HG02943 (cell line): ENCODE results near the gene CA10.

Experiments
- ATAC-seq: cut with Tn5 transposase; IDR thresholded peaks from one replicate; pipeline ENCODE4 v1.9.1; 2021; ENCODE audit warnings: mild to moderate bottlenecking, low read depth, moderate library complexity; ENCODE audit not compliant: unreplicated experiment

CA10 gene

GRCh38 chr17:52049051-52049450, 109.5 kb downstream of the CA10 start:
- ATAC-seq, result no peak

DNA sequence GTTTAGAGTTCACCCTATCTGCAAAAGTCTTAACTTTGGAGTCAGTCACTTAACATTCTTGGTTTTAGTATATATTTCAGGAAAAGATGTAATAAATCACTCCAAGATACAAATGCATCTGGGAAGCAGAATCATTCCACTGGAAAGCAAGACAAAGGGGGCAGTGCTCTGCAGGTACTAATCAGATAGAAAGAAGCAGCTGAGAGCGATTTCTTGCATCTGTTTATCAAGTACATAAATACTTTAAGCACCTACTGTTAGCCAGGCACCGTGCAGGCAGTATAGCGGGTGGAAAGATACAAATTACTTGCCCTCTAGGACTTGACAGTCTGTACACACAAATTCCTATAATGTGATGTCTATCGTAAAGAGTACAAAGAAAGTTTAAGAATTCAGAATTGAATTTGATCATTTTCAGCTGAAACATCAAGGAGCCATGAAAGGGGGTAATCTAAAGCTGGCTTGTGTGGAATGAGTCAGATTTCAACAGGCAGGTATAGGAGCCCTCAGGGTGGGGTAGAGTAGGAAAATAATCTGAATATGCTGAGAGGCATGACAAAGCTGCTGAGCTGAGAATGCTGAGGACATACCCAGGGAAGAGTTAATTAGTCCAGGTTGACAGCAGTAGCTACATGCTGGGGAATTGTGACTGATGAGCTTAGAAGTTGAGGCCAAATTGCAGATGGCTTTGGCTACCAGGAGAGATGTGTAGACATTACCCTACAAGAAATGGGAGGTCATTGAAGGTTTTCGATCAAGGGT, 110.2 kb downstream of the CA10 start:
- no peak for ATAC-seq

- no peak for ATAC-seq
Measured at GRCh38 chr17:52047086-52047485, 111.4 kb downstream of the CA10 start.

DNA sequence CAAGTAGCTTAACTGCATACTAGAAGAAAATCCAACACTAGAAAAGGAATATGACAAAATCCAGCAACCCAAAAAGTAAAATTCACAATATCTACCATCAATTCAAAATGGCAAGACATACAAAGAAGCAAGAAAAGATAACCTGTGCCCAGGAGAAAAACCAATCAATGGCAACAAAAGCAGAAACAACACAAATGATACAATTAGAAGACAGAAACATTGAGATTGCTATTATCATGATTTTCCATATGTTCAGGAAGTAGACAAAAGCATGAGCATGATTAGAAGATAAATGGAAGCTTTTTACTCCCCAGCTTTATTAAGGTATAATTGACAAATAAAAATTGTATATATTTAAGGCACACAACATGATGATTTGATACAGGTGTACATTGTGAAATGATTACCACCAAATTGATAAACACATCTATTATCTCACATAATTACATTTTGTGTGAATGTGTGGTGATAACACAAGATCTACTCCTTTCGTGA, 117.3 kb downstream of the CA10 start:
- no peak for ATAC-seq

- ATAC-seq, result no peak
Measured at GRCh38 chr17:52036416-52036815, 122.1 kb downstream of the CA10 start.

GRCh38 chr17:52035336-52035915, 123.1 kb downstream of the CA10 start:
- no peak for ATAC-seq

- ATAC-seq, result no peak
Measured at GRCh38 chr17:52032454-52032853, 126.1 kb downstream of the CA10 start.

DNA sequence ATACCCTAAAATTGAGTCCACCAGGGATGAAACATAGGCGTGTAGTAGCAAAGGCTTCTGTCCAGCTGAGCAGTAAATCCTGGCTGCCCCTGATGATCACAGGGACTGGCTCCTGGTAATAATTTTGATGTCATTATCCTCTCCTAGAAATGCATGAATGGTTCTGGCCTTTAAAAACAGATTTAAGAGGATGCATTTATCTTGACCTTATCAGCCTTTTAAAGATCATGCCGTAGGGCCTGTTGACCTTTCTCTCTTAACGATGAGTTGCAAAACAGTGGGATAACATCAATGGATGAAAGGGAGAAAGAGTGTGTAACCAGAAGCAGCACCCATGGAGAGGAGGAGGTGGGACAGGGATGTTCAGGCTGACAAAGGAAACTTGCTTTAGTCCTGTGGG, 128.5 kb downstream of the CA10 start:
- no peak for ATAC-seq

DNA sequence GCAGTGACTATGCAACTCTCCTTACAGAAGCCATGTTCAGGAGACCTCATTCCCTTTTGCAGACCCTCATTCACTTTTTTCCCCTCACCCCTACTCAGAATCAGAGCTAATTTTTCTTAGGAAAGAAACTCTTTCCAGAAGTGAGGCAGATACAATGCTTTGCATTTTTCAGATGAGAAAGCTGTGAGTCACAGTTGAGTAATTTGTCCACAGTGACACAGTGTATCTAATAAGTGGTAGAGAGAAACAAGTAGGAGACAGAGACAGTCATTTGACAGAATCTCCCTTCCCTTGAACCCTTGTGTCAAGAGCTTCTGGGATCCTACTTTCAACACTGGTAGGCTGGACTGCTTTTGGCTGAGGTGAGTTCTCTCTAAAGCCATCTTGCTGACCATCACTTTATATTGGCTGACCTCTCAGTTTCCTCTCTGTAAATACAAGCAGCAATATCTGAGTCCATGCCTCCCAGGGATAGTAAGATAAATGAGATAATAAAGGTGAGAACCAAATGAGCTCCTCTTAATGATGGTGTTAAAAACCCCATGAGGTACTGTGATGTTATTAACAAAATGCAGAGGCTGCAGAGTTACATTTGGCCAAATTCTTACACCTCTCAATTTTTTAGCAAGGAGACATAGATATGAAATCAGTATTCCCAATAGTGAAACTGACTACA, 130.8 kb downstream of the CA10 start:
- no peak for ATAC-seq

DNA sequence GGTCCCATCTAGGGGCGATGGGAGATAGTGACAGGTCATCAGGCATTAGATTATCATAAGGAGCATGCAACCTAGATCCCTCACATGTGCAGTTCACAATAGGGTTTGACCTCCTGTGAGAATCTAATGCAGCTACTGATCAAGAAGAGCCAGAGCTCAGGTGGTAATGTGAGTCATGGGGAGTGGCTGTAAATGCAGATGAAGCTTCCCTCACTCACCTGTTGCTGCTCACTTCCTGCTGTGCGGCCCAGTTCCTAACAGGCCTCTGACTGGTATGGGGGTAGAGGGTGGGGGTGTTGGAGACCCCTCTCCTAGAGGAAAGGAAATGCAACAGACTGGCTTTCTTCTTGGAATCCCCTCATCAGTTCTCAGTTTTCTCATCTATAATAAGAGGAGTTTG, 131.4 kb downstream of the CA10 start:
- ATAC-seq, result no peak

GRCh38 chr17:52026075-52026474, 132.4 kb downstream of the CA10 start:
- ATAC-seq, result no peak

DNA sequence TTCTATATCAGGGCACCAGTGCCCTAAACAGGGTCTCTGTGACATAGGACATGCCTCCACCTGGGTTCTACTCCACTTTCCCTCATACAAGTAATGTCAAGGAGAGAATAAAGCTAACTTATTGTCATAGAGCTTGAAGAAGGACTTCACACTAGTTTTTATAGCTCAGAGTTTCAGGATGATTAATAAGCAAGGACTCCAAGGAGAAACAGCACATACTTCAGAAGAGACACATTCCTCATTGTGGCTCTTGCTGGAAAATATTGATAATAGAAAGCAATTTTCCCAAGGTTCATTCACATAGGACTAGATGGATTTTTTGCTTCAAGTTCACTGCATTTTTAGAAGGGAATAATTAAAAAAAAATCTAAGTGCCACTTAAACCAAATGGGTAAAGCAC, 133.3 kb downstream of the CA10 start:
- ATAC-seq, result no peak

- no peak for ATAC-seq
Measured at GRCh38 chr17:52024300-52024870, 134.1 kb downstream of the CA10 start.

DNA sequence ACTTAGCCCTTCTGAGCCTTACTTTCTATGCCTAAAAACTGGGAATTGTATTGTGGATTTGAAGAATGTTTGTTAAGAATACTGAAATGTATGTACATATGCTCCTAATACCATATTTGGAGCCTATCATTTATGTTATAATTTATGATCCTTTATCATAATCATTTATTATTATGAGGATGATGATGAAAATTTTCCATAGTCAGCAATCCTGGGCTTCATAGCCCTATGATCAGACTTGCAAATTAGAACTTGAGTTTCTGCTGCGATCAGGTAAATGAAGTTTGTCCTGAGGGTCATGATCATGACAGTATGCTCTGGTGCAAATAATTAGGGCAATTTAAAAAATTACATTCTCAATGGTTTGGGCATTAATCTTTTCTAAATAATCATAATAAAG, 147.4 kb downstream of the CA10 start:
- no peak for ATAC-seq

- ATAC-seq, result no peak
Measured at GRCh38 chr17:51999654-52000053, 158.9 kb downstream of the CA10 start.

DNA sequence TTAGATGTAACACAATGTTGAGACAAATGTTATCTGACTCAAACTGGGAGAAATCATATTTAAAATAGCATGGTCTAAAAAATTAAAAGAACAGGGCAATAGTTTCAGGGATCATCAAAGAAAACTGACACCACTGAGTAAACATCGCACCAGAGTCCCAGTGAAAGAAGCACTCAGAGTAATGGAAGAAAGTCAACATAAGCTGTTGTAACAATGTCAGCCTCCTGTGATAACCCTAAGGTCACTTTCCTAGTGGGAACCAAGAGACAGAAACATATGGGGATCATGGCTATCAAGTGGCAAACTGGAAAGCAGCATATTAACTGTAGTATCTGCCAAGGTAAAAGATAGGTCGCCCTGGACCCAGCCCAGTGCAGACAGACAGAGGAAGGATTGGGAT, 160.8 kb downstream of the CA10 start:
- no peak for ATAC-seq

- ATAC-seq, result no peak
Measured at GRCh38 chr17:51995797-51996403, 162.6 kb downstream of the CA10 start.

DNA sequence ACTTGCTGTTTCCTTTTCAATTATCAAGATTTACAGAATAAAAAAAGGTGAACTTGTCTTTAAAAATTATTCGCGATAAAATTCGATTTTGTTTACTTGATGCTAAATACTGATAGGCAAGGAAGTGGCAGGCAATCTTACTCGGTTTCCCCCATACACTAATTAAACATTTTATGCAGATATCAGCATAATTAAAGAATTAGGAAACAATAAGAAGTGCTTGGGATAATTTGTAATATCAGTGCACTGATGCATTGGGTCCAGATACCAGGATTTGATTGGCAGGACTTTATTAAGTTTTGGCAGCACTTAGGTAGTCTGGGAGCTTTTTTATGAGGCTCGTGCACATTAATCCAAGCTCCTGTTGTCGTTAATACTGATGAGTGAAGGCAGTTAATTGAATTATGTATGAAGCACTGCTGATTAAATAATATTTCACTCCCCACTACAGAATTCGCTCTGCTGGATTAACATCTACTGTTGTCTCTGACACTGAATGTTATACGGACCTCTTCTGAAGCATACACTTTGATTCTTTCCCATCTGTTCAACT, 165.6 kb downstream of the CA10 start:
- ATAC-seq, result no peak

DNA sequence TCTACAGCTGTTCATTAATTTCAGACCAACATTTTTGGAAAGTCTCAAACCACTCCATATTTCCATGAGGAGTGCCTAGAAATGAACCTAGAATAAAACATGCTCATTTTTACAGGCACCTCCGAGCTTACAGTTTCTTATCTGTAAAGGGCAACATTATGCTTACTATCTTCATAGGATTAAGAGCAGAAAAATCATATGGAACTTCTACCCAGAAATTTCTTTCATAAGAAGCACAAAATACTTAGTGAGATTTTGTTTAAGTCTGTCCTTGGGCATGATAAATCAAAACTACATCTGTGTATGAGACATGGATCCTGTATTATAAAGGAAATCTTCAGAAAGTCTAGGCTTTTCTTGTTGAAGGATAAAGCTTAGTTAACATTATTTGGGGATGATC, 187.4 kb downstream of the CA10 start:
- ATAC-seq, result no peak

DNA sequence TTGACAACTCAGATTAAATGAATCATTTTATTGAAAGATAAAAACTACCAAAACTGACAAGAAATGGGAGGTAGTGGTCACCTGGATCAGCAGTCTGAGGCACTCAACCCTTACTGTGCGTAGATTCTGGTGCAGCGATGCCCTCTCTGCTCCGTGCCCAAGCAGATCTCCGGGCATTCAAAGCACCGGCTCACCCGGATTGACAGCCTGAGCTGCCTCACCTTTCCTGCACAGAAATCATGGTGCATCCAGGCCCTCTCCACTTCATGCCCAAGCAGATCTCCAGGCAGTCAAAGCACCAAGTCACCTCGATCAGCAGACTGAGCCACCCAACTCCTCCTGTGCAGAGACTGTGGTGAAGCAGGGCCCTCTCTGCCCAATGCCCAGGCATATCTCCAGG, 196.8 kb downstream of the CA10 start:
- no peak for ATAC-seq

DNA sequence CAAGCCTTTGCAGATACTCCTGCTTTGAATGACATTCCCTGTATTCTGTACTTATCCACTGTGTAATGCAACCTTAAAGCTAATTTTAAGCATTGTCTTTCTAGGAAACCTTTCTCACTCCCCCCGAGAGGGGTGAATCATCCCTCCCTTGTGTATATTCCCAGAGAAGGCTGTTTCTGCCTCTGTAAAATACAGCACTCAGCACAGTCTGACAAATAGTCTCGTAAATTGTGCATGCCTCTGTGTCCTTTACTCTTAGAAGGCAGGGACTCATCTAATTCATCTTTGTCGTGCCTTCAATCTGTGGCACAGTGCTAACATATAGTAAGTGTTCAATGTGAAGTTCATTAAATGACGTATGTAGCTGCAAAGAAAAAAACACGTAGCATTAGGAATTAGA, 200.7 kb downstream of the CA10 start:
- ATAC-seq, result no peak
